ENCODE results near the gene KCND3.

The KCND3 gene

GRCh38 chr1:111990026-111990877 lies 784 bp upstream of the KCND3 start:
- H3K9ac ChIP-seq (ENCODE audit: low read depth in 1 of 2, low read length in 2 of 2), result peak overlapping the region in 1 of 2 donors; percentile 19
- no peaks in the 10 kb centered on the region for H3K36me3 ChIP-seq (ENCODE audit: control insufficient read depth in 2 of 2, insufficient read depth in 2 of 2, low read length in 2 of 2)
- H3K4me1 ChIP-seq (ENCODE audit: control insufficient read depth in 2 of 2, insufficient read depth in 2 of 2, low read length in 2 of 2), result peaks cover 11% of the 10 kb centered on the region in 2 donors
- no peaks in the 10 kb centered on the region for H3K9me3 ChIP-seq (ENCODE audit: control insufficient read depth in 2 of 2, low read length in 2 of 2)
- no peak overlapping the region for H3K27ac ChIP-seq (ENCODE audit: low read depth in 2 of 2, low read length in 2 of 2)
- H3K27me3 ChIP-seq (ENCODE audit: control insufficient read depth in 2 of 2, insufficient read depth in 2 of 2, low read length in 2 of 2), result peaks cover 21 to 23% of the 10 kb centered on the region in 2 donors
- H3K4me3 ChIP-seq (ENCODE audit: low read length in 2 of 2), result peak overlapping the region; percentile 47 to 67

GRCh38 chr1:111988743-111989453 lies 570 bp downstream of the KCND3 start:
- Histone ChIP-seq H3K27me3 (ENCODE audit: control insufficient read depth in 2 of 2, insufficient read depth in 2 of 2, low read length in 2 of 2) (peaks cover 20 to 21% of the 10 kb centered on the region in 2 donors), H3K9ac (ENCODE audit: low read depth in 1 of 2, low read length in 2 of 2) (no peak overlapping the region), H3K9me3 (ENCODE audit: control insufficient read depth in 2 of 2, low read length in 2 of 2) (no peaks in the 10 kb centered on the region), H3K27ac (ENCODE audit: low read depth in 2 of 2, low read length in 2 of 2) (no peak overlapping the region), H3K4me3 (ENCODE audit: low read length in 2 of 2) (peak overlapping the region in 1 of 2 donors; percentile 35), H3K36me3 (ENCODE audit: control insufficient read depth in 2 of 2, insufficient read depth in 2 of 2, low read length in 2 of 2) (no peaks in the 10 kb centered on the region), H3K4me1 (ENCODE audit: control insufficient read depth in 2 of 2, insufficient read depth in 2 of 2, low read length in 2 of 2) (peaks cover 11% of the 10 kb centered on the region in 2 donors)

- Histone ChIP-seq H3K9me3 (ENCODE audit: control insufficient read depth in 2 of 2, low read length in 2 of 2) (no peaks in the 10 kb centered on the region), H3K4me3 (ENCODE audit: low read length in 2 of 2) (peak overlapping the region in 1 of 2 donors; percentile 35), H3K36me3 (ENCODE audit: control insufficient read depth in 2 of 2, insufficient read depth in 2 of 2, low read length in 2 of 2) (no peaks in the 10 kb centered on the region), H3K27me3 (ENCODE audit: control insufficient read depth in 2 of 2, insufficient read depth in 2 of 2, low read length in 2 of 2) (peaks cover 20 to 21% of the 10 kb centered on the region in 2 donors), H3K9ac (ENCODE audit: low read depth in 1 of 2, low read length in 2 of 2) (no peak overlapping the region), H3K27ac (ENCODE audit: low read depth in 2 of 2, low read length in 2 of 2) (no peak overlapping the region), H3K4me1 (ENCODE audit: control insufficient read depth in 2 of 2, insufficient read depth in 2 of 2, low read length in 2 of 2) (peaks cover 11% of the 10 kb centered on the region in 2 donors)
Observed at GRCh38 chr1:111988377-111988742, 1.1 kb downstream of the KCND3 start.

GRCh38 chr1:111987502-111987901 lies 2.0 kb downstream of the KCND3 start:
- no peaks in the 10 kb centered on the region for H3K36me3 ChIP-seq (ENCODE audit: control insufficient read depth in 2 of 2, insufficient read depth in 2 of 2, low read length in 2 of 2)
- no peak overlapping the region for H3K4me3 ChIP-seq (ENCODE audit: low read length in 2 of 2)
- no peak overlapping the region for H3K27ac ChIP-seq (ENCODE audit: low read depth in 2 of 2, low read length in 2 of 2)
- no peak overlapping the region for H3K9ac ChIP-seq (ENCODE audit: low read depth in 1 of 2, low read length in 2 of 2)
- H3K9me3 ChIP-seq (ENCODE audit: control insufficient read depth in 2 of 2, low read length in 2 of 2), result no peaks in the 10 kb centered on the region
- H3K4me1 ChIP-seq (ENCODE audit: control insufficient read depth in 2 of 2, insufficient read depth in 2 of 2, low read length in 2 of 2), result peaks cover 11% of the 10 kb centered on the region in 2 donors
- peaks cover 20 to 21% of the 10 kb centered on the region in 2 donors for H3K27me3 ChIP-seq (ENCODE audit: control insufficient read depth in 2 of 2, insufficient read depth in 2 of 2, low read length in 2 of 2)

GRCh38 chr1:111983500-111983899 lies 6.0 kb downstream of the KCND3 start:
- H3K27me3 ChIP-seq (ENCODE audit: control insufficient read depth in 2 of 2, insufficient read depth in 2 of 2, low read length in 2 of 2), result peaks cover 9 to 10% of the 10 kb centered on the region in 2 donors
- peaks cover 0 to 3% of the 10 kb centered on the region in 2 donors for H3K4me1 ChIP-seq (ENCODE audit: control insufficient read depth in 2 of 2, insufficient read depth in 2 of 2, low read length in 2 of 2)
- H3K9me3 ChIP-seq (ENCODE audit: control insufficient read depth in 2 of 2, low read length in 2 of 2), result no peaks in the 10 kb centered on the region
- no peaks in the 10 kb centered on the region for H3K36me3 ChIP-seq (ENCODE audit: control insufficient read depth in 2 of 2, insufficient read depth in 2 of 2, low read length in 2 of 2)
- H3K4me3 ChIP-seq (ENCODE audit: low read length in 2 of 2), result no peak overlapping the region
- H3K9ac ChIP-seq (ENCODE audit: low read depth in 1 of 2, low read length in 2 of 2), result no peak overlapping the region
- no peak overlapping the region for H3K27ac ChIP-seq (ENCODE audit: low read depth in 2 of 2, low read length in 2 of 2)

DNA sequence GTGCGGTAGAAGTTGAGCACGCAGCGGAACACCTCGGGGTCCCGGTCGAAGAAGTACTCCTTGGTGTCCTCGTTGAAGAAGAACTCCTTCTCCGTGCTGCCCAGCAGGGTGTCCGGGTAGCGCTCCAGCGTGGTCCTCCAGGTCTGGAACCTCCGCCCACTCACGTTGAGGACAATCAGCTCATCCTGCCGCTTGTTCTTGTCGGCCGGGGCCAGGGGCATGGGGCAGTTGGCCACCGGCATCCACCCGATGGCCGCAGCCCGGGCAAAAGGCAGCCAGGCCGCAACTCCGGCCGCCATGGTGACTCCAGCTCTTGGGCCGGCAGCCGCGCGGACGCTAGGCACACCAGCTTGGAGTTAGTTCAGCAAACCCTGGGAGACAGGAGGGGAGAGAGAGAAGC lies 7.0 kb downstream of the KCND3 start:
- H3K27ac ChIP-seq (ENCODE audit: low read depth in 2 of 2, low read length in 2 of 2), result no peak overlapping the region
- no peaks in the 10 kb centered on the region for H3K4me1 ChIP-seq (ENCODE audit: control insufficient read depth in 2 of 2, insufficient read depth in 2 of 2, low read length in 2 of 2)
- peaks cover 1 to 10% of the 10 kb centered on the region in 2 donors for H3K27me3 ChIP-seq (ENCODE audit: control insufficient read depth in 2 of 2, insufficient read depth in 2 of 2, low read length in 2 of 2)
- H3K4me3 ChIP-seq (ENCODE audit: low read length in 2 of 2), result no peak overlapping the region
- H3K9ac ChIP-seq (ENCODE audit: low read depth in 1 of 2, low read length in 2 of 2), result no peak overlapping the region
- H3K36me3 ChIP-seq (ENCODE audit: control insufficient read depth in 2 of 2, insufficient read depth in 2 of 2, low read length in 2 of 2), result no peaks in the 10 kb centered on the region
- no peaks in the 10 kb centered on the region for H3K9me3 ChIP-seq (ENCODE audit: control insufficient read depth in 2 of 2, low read length in 2 of 2)

GRCh38 chr1:111981871-111982270 lies 7.6 kb downstream of the KCND3 start:
- no peaks in the 10 kb centered on the region for H3K4me1 ChIP-seq (ENCODE audit: control insufficient read depth in 2 of 2, insufficient read depth in 2 of 2, low read length in 2 of 2)

GRCh38 chr1:111981090-111981489 lies 8.4 kb downstream of the KCND3 start:
- H3K9me3 ChIP-seq (ENCODE audit: control insufficient read depth in 2 of 2, low read length in 2 of 2), result no peaks in the 10 kb centered on the region
- no peak overlapping the region for H3K4me3 ChIP-seq (ENCODE audit: low read length in 2 of 2)
- H3K27ac ChIP-seq (ENCODE audit: low read depth in 2 of 2, low read length in 2 of 2), result no peak overlapping the region
- H3K36me3 ChIP-seq (ENCODE audit: control insufficient read depth in 2 of 2, insufficient read depth in 2 of 2, low read length in 2 of 2), result no peaks in the 10 kb centered on the region
- peaks cover 0 to 14% of the 10 kb centered on the region in 2 donors for H3K27me3 ChIP-seq (ENCODE audit: control insufficient read depth in 2 of 2, insufficient read depth in 2 of 2, low read length in 2 of 2)
- no peak overlapping the region for H3K9ac ChIP-seq (ENCODE audit: low read depth in 1 of 2, low read length in 2 of 2)
- H3K4me1 ChIP-seq (ENCODE audit: control insufficient read depth in 2 of 2, insufficient read depth in 2 of 2, low read length in 2 of 2), result no peaks in the 10 kb centered on the region

More at GRCh38 chr1:111981871-111982270, 7.6 kb downstream of the KCND3 start:
- H3K9ac ChIP-seq (ENCODE audit: low read depth in 1 of 2, low read length in 2 of 2), result no peak overlapping the region
- peaks cover 0 to 10% of the 10 kb centered on the region in 2 donors for H3K27me3 ChIP-seq (ENCODE audit: control insufficient read depth in 2 of 2, insufficient read depth in 2 of 2, low read length in 2 of 2)
- H3K27ac ChIP-seq (ENCODE audit: low read depth in 2 of 2, low read length in 2 of 2), result no peak overlapping the region
- H3K4me3 ChIP-seq (ENCODE audit: low read length in 2 of 2), result no peak overlapping the region
- H3K9me3 ChIP-seq (ENCODE audit: control insufficient read depth in 2 of 2, low read length in 2 of 2), result no peaks in the 10 kb centered on the region
- H3K36me3 ChIP-seq (ENCODE audit: control insufficient read depth in 2 of 2, insufficient read depth in 2 of 2, low read length in 2 of 2), result no peaks in the 10 kb centered on the region

GRCh38 chr1:111980686-111981085 lies 8.8 kb downstream of the KCND3 start:
- Histone ChIP-seq H3K27ac (ENCODE audit: low read depth in 2 of 2, low read length in 2 of 2) (no peak overlapping the region), H3K27me3 (ENCODE audit: control insufficient read depth in 2 of 2, insufficient read depth in 2 of 2, low read length in 2 of 2) (peaks cover 0 to 14% of the 10 kb centered on the region in 2 donors), H3K36me3 (ENCODE audit: control insufficient read depth in 2 of 2, insufficient read depth in 2 of 2, low read length in 2 of 2) (no peaks in the 10 kb centered on the region), H3K9ac (ENCODE audit: low read depth in 1 of 2, low read length in 2 of 2) (no peak overlapping the region), H3K4me3 (ENCODE audit: low read length in 2 of 2) (no peak overlapping the region), H3K4me1 (ENCODE audit: control insufficient read depth in 2 of 2, insufficient read depth in 2 of 2, low read length in 2 of 2) (no peaks in the 10 kb centered on the region), H3K9me3 (ENCODE audit: control insufficient read depth in 2 of 2, low read length in 2 of 2) (no peaks in the 10 kb centered on the region)

- Histone ChIP-seq H3K4me3 (ENCODE audit: low read length in 2 of 2) (no peak overlapping the region), H3K9me3 (ENCODE audit: control insufficient read depth in 2 of 2, low read length in 2 of 2) (no peaks in the 10 kb centered on the region), H3K36me3 (ENCODE audit: control insufficient read depth in 2 of 2, insufficient read depth in 2 of 2, low read length in 2 of 2) (no peaks in the 10 kb centered on the region), H3K27me3 (ENCODE audit: control insufficient read depth in 2 of 2, insufficient read depth in 2 of 2, low read length in 2 of 2) (peaks cover 0 to 9% of the 10 kb centered on the region in 2 donors), H3K4me1 (ENCODE audit: control insufficient read depth in 2 of 2, insufficient read depth in 2 of 2, low read length in 2 of 2) (no peaks in the 10 kb centered on the region), H3K9ac (ENCODE audit: low read depth in 1 of 2, low read length in 2 of 2) (no peak overlapping the region), H3K27ac (ENCODE audit: low read depth in 2 of 2, low read length in 2 of 2) (no peak overlapping the region)
Observed at GRCh38 chr1:111978695-111979094, 10.8 kb downstream of the KCND3 start.
